Measurements from ENCODE around the gene SLC9A2.

The SLC9A2 gene

GRCh38 chr2:102619414-102620319, at the start of gene SLC9A2:
SLC9A2 (plus strand) TSS chr2:102619553; CDS start chr2:102619849, 296 bp downstream.
- DNase-seq (ENCODE audit: low read depth in 4 of 4, low spot score in 1 of 4), result peak in 2 of 4 experiments; percentile 3 to 4

- DNase-seq (ENCODE audit: low read depth in 4 of 4, low spot score in 1 of 4), result no peak
Observed at GRCh38 chr2:102575888-102576287, 43.5 kb upstream of the SLC9A2 start.

- no peak for DNase-seq (ENCODE audit: low read depth in 4 of 4, low spot score in 1 of 4)
Observed at GRCh38 chr2:102578376-102578775, 41.0 kb upstream of the SLC9A2 start.

GRCh38 chr2:102581911-102582310, 37.4 kb upstream of the SLC9A2 start:
- no peak for DNase-seq (ENCODE audit: low read depth in 4 of 4, low spot score in 1 of 4)

GRCh38 chr2:102582845-102583244, 36.5 kb upstream of the SLC9A2 start:
- no peak for DNase-seq (ENCODE audit: low read depth in 4 of 4, low spot score in 1 of 4)

- DNase-seq (ENCODE audit: low read depth in 4 of 4, low spot score in 1 of 4), result no peak
Observed at GRCh38 chr2:102585847-102586404, 33.4 kb upstream of the SLC9A2 start.

GRCh38 chr2:102588213-102588939, 31.0 kb upstream of the SLC9A2 start:
- no peak for DNase-seq (ENCODE audit: low read depth in 4 of 4, low spot score in 1 of 4)

GRCh38 chr2:102589444-102589843, 29.9 kb upstream of the SLC9A2 start:
- no peak for DNase-seq (ENCODE audit: low read depth in 4 of 4, low spot score in 1 of 4)

- no peak for DNase-seq (ENCODE audit: low read depth in 4 of 4, low spot score in 1 of 4)
Observed at GRCh38 chr2:102591491-102592045, 27.8 kb upstream of the SLC9A2 start.

GRCh38 chr2:102592601-102593000, 26.8 kb upstream of the SLC9A2 start:
- peak in 1 of 4 experiments; percentile 4 for DNase-seq (ENCODE audit: low read depth in 4 of 4, low spot score in 1 of 4)

- no peak for DNase-seq (ENCODE audit: low read depth in 4 of 4, low spot score in 1 of 4)
Observed at GRCh38 chr2:102593516-102593915, 25.8 kb upstream of the SLC9A2 start.

- DNase-seq (ENCODE audit: low read depth in 4 of 4, low spot score in 1 of 4), result no peak
Observed at GRCh38 chr2:102594445-102595016, 24.8 kb upstream of the SLC9A2 start.

GRCh38 chr2:102597788-102598187, 21.6 kb upstream of the SLC9A2 start:
- no peak for DNase-seq (ENCODE audit: low read depth in 4 of 4, low spot score in 1 of 4)

GRCh38 chr2:102599486-102599885, 19.9 kb upstream of the SLC9A2 start:
- no peak for DNase-seq (ENCODE audit: low read depth in 4 of 4, low spot score in 1 of 4)

GRCh38 chr2:102601730-102602129, 17.6 kb upstream of the SLC9A2 start:
- no peak for DNase-seq (ENCODE audit: low read depth in 4 of 4, low spot score in 1 of 4)

- no peak for DNase-seq (ENCODE audit: low read depth in 4 of 4, low spot score in 1 of 4)
Observed at GRCh38 chr2:102603904-102604303, 15.4 kb upstream of the SLC9A2 start.

- DNase-seq (ENCODE audit: low read depth in 4 of 4, low spot score in 1 of 4), result no peak
Observed at GRCh38 chr2:102604769-102605168, 14.6 kb upstream of the SLC9A2 start.

- no peak for DNase-seq (ENCODE audit: low read depth in 4 of 4, low spot score in 1 of 4)
Observed at GRCh38 chr2:102606353-102606752, 13.0 kb upstream of the SLC9A2 start.

GRCh38 chr2:102615620-102616436, 3.5 kb upstream of the SLC9A2 start:
- DNase-seq (ENCODE audit: low read depth in 4 of 4, low spot score in 1 of 4), result peak in 3 of 4 experiments; percentile 15 to 32 (median 25)

Measured in stimulated activated CD4-positive, alpha-beta T cell treated with anti-CD3 and anti-CD28 coated beads, Interleukin-1b, Interleukin-23, amount 100 ng/mL, for 24 hours (primary cell).